ENCODE results near the gene GDF2.

The GDF2 gene

DNA sequence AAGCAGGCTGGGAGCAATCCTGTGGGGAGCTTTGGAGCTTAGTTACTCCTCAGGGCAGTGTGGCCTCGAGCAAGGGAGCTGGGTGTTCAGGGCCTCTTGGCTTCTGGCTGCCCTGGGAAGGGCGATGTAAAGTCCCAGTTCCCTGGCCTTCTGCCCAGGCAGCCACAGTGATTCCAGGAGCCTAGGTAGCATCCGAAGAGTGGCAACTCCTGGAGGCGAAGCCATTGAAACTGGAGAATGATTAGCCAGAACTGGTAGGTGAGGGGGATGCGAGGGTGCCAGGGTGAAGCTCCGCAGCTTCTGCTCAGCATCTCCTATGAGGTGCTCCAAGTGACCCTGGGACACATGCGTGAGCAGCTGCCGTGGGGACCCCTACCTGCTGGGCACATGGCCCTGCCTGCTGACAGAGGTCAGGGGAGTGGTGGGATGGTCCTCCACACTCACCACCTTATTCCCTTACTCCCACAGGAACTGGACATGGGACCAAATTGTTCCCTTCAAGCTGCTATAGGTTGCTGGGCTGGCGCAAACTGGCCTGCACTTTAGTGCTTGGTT lies 7.8 kb upstream of the GDF2 start:
- no peak for FAIRE-seq

DNA sequence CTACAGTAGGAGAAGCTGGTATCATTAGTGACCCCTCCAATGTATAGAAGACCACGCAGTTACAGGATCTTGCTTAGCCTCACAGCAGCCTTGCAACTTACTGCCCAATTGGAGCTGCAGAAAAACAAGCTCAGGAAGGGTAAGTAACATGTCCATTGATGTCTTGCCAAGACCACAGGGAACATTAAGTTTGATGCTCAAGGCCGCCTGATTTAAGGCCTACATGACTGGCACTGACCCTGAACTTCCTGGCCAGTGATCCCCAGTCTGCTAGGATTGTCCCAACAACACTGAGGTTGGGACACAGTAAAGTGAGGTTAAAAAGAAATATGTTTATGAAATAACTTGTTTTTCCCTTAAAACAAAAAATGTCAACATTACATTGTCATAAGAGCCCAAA lies 6.8 kb upstream of the GDF2 start:
- no peak for FAIRE-seq

DNA sequence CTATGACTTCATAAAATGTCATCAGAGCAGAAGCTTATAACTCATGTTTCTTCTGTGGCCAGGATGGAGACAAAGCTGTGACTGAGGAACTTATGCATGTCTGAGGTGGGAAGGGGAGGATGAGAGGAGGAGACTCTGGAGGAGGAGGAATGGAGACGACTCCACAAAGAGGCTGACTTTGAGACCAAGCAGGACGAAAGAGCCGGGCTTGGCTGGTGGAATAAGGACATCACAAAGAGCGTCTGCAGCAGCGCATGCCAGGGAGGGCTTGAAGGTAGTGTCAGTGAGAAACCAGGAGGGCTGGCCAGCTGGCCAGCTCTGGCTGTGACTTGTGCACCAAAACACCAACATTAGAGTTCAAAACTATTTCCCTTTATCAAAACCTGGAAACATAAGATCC lies 6.1 kb upstream of the GDF2 start:
- FAIRE-seq, result no peak

DNA sequence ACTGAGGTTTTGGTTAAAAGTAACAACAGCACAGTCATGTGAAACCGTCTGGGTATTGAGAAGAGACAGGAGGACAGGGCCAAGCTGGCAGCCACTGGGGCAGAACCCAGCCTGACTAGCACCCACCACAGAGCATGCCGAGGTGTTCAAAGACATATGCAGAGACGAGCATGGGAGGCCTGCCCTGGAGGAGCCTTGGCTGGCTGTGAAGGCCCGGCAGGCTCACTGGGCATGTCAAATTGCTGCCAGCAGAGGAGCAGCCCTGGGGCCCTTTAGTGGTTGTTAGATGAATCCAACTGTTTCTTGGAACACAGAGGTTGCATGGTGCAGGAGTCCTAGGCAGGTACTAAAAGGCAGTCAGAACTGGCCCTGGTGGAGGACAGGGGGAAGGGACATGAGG lies 5.0 kb upstream of the GDF2 start:
- FAIRE-seq, result no peak

DNA sequence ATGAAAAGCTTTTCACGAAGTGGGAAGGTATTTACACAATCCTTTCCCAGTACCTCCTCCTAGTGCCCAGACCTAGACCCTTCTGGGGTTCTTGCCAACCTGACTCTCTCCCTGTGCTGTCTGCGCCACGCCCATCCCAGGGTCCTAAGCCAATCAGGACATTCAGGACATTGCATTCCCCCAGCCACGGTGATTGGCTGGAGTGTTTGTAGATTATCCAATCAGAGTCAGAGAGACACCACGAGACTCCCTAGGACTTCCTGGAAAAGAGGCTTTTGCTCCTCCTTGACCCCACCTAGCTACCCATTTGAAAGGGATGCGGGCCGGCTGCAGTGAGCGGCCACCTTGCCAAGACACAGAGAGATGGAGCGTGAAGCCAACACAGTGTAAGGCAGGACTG lies 3.5 kb upstream of the GDF2 start:
- no peak for FAIRE-seq

DNA sequence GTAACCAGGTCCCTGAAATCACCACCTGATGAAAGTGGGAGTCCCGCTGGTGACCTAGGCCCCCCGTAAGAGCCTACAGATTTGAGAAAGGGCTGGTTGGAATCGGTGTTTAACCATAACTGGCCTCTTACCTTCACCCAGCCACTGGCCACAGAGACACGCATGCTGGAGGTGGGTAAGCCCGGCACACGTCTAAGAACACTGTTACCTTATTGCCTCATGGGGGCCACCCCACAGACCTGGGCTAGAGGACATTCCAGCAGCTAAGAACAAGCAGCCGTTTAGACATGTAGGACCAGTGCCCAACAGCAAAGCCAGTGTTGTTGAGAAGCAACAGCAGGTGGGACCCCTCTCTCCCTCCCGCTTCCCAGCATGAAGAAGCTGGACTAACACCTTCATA lies 2.5 kb upstream of the GDF2 start:
- no peak for FAIRE-seq

DNA sequence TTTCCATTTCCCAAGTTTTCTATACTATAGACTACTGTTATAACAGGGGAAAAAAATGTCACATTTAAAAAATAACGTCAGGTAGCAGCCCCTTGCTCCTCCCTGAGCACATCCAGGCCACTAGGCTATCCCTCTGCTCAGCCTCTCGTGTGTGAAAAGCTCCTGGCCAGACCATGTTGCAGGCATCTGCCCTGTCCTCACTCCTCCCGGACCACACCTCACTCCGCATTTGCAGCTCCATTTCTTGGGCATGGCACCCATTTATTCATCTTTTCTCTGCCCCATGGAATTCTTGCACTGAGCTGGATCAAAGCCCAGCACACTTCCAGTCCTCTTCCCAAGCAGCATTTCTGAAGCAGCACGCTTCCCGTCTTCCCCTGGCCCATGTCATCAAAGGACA lies 1.4 kb upstream of the GDF2 start:
- FAIRE-seq, result no peak

DNA sequence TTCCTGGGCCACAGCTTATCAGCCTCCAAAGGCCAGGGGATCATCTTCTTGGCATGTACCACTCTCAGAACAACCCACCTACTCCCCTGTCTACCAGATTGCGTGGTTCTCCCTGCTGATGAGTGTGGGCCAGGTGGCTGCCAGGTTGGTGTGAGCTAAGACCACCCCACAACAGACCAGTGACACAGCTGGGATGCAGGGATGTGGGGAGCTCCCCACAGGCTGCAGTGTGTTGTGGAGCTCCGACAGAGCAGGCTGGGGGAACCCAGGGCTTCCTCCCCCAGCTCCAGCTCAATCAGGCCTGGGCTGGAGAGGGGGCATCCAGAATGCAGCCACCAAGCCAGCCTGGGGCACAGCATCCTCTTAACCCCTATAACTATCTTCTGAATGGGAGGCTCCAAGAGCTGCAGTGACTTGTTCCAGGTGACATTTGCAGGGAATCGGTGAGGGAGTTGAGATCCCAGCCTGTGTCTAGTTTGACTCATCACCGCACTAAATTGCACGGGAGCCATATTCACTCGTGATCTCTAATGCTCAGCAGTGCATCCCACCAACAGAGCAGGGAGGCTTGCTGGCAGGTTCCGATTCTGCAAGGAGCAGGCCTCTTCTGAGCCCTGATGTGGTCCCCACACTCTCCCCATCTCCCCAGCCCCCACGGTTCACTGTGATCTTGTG lies 596 bp upstream of the GDF2 start:
- no peak for FAIRE-seq

DNA sequence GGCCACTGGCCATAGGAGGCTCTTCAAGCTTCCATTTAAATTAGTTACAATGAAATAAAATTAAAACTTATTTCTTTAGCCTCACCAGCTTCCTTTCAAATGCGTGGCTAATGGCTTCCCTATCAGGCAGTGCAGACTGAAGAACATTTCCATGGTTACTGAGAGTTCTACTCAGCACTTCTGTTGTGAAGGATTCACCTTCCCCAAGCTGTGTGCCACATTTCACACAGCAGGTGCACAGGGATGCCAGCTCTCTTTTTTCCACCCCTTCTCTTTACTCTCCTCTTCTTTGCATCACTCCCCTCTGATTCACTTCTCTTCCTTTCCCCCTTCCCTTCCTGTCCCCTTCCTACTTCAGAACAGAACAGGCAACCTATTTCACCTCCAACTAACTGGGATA lies 833 bp downstream of the GDF2 start:
- FAIRE-seq, result no peak

DNA sequence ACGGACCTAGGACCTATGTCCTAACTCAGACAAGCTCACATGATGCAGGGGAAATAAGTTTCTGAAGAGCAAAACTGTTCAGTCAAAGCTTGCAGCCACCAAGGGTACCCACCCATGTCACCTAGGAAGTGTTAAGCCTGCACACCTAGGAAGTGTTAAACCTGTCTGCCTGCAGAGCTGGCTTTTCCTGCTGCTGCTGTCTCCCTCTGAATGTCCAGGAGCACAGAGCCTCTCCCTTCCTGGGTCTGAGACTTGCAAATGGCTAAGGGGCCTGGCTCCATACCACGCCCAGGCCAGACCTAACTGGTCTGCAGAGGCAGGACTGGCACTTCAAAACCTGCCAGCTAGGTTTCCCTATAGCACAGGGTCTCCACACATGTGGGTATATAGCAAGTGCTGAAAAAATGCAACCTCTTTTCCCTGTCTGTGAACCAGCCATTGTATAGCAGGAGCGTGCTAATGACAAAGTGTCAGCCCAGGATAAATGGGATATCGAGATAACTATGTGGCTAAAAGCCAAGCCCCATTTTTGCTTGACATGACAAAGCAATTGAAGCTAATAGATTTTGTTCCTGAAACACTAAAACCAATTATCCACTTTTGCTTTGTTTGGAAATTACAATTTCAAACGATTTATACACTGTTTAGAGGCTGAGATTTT lies 1.5 kb downstream of the GDF2 start:
- no peak for FAIRE-seq

DNA sequence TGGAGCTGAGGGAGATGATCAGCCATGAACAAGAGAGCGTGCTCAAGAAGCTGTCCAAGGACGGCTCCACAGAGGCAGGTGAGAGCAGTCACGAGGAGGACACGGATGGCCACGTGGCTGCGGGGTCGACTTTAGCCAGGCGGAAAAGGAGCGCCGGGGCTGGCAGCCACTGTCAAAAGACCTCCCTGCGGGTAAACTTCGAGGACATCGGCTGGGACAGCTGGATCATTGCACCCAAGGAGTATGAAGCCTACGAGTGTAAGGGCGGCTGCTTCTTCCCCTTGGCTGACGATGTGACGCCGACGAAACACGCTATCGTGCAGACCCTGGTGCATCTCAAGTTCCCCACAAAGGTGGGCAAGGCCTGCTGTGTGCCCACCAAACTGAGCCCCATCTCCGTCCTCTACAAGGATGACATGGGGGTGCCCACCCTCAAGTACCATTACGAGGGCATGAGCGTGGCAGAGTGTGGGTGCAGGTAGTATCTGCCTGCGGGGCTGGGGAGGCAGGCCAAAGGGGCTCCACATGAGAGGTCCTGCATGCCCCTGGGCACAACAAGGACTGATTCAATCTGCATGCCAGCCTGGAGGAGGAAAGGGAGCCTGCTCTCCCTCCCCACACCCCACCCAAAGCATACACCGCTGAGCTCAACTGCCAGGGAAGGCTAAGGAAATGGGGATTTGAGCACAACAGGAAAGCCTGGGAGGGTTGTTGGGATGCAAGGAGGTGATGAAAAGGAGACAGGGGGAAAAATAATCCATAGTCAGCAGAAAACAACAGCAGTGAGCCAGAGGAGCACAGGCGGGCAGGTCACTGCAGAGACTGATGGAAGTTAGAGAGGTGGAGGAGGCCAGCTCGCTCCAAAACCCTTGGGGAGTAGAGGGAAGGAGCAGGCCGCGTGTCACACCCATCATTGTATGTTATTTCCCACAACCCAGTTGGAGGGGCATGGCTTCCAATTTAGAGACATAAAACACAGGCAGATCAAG lies 3.3 kb downstream of the GDF2 start:
- no peak for FAIRE-seq

DNA sequence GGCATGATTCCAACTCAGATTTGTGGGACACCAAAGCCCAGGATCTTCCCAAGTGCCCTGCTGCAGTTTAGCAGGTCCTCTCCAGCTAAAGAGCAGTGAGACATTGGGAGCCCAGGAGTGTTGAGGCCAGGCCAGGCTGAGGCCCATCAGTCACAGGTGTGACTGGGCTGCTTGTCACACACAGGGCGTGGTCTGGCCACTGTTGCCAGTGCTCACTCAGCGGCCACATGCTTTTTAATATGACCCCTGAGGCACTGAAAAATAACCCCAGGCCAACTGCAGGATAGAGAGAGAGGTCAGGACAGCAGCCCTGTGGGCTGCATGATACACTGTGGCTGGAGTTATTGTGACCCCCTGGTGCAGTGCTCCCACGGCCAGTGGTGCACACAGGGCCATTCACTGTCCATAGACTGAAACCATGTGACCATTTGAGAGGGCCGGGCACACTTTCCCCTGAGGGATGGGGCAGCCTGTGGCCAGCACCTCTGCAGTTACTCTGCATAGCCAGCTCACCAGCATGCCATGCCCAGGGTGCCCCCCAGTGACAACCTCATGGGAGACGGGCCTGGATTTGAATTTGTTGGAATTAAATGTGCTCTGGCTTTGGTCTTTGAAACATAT lies 4.2 kb downstream of the GDF2 start:
- FAIRE-seq, result no peak

DNA sequence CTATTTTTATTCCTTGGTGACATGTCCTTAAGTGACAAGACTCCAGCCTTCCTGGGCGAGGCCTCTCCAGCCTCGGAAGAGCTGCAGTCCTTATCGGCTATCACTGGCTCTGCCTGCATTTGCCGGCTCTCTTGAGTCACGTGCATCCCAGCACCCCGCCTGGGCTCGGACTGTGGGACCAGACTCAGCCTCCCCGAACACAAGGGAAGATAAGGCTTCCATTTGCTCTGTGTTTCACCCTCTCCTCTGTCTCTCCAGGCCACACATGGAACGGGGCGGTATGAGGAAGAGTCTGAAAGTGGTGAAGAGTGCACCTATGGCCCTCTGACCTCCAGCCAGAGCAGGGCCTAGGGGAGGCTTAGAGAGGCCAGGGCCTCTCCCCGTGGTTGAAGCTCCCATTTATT lies 4.7 kb downstream of the GDF2 start:
- no peak for FAIRE-seq

DNA sequence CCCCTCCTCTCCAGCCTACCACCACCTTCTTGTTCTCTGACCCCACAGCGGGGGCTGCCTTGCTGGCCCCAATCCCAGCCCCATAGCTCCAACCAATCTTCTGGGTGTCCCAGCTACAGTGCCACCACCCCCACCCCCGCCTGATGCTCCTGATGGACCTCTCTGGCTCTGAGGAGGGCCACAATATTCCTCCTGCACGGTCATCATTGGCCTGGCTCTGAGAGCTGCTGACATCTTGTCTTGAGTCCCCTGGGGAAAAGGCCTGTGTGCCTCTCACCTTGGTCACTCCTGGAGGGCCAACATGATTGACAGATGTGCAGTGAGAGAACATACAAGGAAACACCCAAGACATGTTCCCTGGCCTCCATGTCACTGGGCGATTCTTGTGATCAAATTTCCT lies 7.6 kb downstream of the GDF2 start:
- no peak for FAIRE-seq

DNA sequence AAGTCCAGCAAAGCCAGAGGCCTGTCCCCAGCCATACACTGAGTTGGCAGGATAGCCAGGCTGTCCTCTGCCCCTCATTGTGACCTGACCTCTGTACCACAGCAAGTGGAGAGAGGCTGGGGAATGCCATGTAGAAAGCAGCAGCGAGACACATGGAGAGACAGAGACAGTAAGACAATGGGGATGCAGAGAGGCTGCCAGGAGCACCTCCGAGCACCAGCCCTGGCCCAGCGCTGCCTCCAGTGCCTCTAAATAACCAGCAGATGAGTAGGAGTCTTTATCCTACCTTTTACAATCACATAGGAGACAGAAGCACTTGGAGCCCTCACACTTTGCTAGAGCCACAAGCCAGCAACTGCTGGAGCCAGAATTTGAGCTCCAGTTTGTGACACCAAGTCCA lies 8.1 kb downstream of the GDF2 start:
- FAIRE-seq, result no peak

DNA sequence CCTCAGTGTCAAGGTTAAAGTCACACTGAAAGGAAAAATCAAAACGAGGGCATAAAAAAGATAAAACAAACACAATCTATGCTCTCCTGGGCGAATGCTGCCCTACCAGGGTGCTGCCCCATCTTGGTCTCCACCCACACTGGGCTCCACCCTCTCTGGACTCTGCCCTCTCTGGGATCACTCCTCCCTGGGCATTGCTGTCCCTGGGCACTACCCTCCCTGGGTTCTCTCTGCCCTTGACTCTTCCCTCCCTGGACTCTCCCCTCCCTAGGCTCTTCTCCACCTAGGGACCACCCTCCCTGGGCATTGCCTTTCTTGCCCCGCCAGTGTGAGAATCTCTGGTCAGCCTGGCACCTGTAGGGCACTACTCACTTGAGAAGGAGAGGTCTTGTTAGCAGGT lies 8.6 kb downstream of the GDF2 start:
- no peak for FAIRE-seq

DNA sequence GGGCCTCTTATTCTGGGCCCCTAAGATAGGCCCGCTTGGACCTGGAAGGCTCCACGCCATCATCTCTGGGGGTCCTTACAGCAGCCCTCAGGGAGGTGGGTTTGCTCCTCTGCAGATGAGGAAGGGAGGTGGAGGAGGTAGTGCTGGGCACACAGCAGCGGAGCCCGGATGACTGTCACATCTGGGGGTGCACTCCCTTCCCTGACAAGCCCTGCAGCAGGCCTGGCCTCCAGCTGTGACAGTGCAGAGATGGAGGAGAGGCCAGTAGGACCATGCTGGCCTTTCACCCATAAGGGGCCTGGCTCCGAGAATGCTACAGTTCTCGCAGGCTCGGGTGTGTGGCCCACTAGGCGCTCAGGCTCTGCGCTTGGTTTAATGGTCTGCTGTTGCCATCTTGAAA lies 9.2 kb downstream of the GDF2 start:
- FAIRE-seq, result no peak

DNA sequence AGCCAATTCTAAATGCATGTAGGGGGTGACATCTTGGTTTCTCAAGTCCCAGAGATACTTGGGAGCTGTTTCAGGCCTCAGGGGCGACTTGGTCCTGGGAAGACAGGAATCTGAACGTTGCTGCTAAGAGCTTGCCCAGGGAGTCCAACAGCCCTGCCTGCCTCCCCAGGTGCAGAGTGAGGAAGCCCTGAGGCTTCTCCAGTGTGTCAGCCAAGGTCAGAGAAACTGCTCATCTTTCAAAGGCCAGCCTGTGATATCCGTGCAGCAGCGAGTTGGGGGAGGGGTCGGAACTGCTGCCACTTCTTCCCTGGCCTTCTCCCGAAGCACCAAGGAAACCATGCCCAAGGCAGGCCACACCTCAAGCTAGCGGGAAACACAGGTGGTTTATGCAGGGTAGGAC lies 9.7 kb downstream of the GDF2 start:
- FAIRE-seq, result no peak

DNA sequence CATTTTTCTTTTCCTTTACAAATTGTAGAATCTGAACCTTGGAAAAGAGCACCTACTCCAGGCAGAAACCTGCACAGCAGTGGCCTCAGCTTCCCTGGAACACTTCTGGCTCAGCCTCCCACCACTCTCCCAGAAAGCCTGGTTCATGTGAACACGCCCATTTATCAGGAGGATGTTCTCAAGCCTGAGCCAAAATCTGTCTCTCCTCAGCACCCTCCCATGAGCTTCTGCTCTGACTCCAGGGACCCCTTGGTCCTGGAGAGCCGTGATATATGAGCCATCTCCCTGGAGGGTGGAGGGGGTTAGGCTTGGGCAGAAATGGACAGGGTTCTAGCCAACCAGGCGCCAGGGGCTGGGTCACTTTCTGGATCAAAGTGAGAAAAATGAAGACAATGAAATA lies 10.1 kb downstream of the GDF2 start:
- FAIRE-seq, result no peak

DNA sequence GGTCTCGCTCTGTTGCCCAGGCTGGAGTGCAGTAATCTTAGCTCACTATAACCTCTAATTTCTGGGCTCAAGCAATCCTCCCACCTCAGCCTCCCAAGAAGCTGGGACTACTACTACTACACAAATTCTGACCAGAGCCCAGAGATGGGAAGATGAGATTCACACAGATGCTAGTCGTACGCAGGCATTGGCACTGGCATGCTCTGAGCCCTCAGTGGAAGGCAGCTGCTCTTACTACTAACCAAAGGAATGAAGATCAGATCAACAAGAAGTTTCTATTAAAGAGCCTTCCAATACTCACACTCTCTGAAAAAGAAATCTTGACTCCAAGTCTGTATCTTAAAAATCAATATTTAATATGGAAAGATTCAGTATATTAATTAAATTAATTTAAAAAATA lies 10.7 kb downstream of the GDF2 start:
- FAIRE-seq, result no peak

DNA sequence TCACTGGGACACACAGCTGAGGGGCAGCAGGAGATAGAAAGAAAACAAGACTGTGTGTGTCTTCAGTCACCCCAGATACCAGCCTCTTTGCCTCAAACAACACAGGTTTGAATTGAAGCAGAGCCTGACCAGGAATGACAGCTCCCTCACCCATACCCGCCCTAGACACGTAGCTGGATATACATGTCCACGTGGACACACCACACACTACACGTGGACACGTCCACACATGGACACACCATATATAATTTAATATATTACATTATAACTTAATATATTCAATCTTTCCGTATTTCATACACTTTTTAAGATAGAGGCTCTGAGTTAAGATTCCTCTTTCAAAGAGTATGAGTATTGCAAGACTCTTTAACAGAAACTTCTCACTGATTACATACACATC lies 11.3 kb downstream of the GDF2 start:
- FAIRE-seq, result no peak

DNA sequence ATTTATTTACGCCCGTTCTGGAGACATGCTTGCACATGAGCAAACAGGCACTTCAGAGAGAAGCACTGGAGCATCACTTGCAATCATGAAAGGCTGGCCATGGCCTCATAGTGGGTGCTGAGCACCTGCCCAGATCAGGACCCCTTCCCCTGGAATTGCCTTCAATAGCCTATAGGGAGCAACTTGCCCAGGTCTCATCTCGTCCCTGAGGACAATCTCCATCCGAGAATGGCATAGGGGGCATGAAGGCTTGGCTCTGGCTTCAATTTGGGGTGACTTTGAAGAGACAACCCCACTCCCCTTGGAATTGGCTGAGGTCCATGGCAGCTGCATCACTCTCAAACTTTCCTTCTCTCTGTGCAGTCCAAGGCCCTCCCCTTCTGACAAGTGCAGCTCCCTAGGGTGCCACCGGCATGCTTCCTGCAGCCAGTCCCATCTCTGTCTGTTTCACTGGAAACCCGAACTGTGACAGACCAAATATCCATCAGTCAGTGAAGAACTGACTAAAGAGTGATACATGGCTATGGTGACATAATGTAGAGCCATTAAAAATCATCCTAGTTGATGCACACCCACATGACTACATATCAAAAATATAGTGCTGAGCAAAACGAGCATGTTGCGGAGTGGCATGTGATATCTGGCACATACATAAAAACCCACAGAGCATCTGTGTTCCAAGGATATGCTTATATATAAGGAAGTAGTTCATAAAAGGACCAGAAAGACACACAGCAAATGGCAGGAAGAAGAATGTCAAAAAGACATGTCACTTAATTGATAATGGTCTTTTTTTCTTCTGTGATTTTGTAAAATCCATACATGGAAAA lies 12.4 kb downstream of the GDF2 start:
- no peak for FAIRE-seq
